WTC11 (cell line): ENCODE data around the gene SLC12A2.

Experiments used
- ATF2 ChIP-seq: sonication (generic); formaldehyde crosslinking; IDR thresholded peaks from 2 replicates; pipeline ENCODE4 v1.8.1; 2022; ENCODE audit warnings: low read depth, missing genetic modification reagents, borderline replicate concordance
- CREB1 ChIP-seq: sonication (generic); formaldehyde crosslinking; IDR thresholded peaks from 2 replicates; pipeline ENCODE4 v1.8.0; 2023; ENCODE audit warnings: mild to moderate bottlenecking, missing genetic modification reagents
- CTCF ChIP-seq: fragments of 200-600 bp; IDR thresholded peaks from 2 replicates; pipeline ENCODE4 v1.8.0; 2022; ENCODE audit warnings: antibody characterized with exemption
- IRF2 ChIP-seq: sonication (generic); formaldehyde crosslinking; IDR thresholded peaks from 2 replicates; pipeline ENCODE4 v1.8.0; 2022; ENCODE audit warnings: low read depth, missing genetic modification reagents, borderline replicate concordance
- RELA ChIP-seq: sonication (generic); formaldehyde crosslinking; IDR thresholded peaks from 2 replicates; pipeline ENCODE4 v1.8.1; 2022; ENCODE audit warnings: missing genetic modification reagents, mild to moderate bottlenecking, borderline replicate concordance
- SMAD4 ChIP-seq: sonication (generic); formaldehyde crosslinking; IDR thresholded peaks from 2 replicates; pipeline ENCODE4 v1.8.0; 2022; ENCODE audit warnings: mild to moderate bottlenecking, missing genetic modification reagents
- USF2 ChIP-seq: sonication (generic); formaldehyde crosslinking; IDR thresholded peaks from 2 replicates; pipeline ENCODE4 v1.8.1; 2023; ENCODE audit warnings: mild to moderate bottlenecking, missing genetic modification reagents, moderate library complexity
- TF ChIP-seq, protein P1 (sequence below): sonication (generic); formaldehyde crosslinking; conservative IDR thresholded peaks from 2 replicates; pipeline ENCODE4 v1.8.1; 2022; ENCODE audit warnings: mild to moderate bottlenecking, missing genetic modification reagents
- TF ChIP-seq, protein P2 (sequence below): sonication (generic); formaldehyde crosslinking; IDR thresholded peaks from 2 replicates; pipeline ENCODE4 v1.8.1; 2022; ENCODE audit warnings: mild to moderate bottlenecking, moderate library complexity, missing genetic modification reagents
- TF ChIP-seq, protein P3 (sequence below): sonication (generic); formaldehyde crosslinking; IDR thresholded peaks from 2 replicates; pipeline ENCODE4 v1.8.0; 2023; ENCODE audit warnings: missing genetic modification reagents

- no peak for TF ChIP-seq IRF2 (CRISPR knock-in tag)
- TF ChIP-seq, protein P1, sequence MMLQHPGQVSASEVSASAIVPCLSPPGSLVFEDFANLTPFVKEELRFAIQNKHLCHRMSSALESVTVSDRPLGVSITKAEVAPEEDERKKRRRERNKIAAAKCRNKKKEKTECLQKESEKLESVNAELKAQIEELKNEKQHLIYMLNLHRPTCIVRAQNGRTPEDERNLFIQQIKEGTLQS (CRISPR knock-in tag), result no peak
- no peak for TF ChIP-seq RELA
- TF ChIP-seq CTCF, result no peak
- no peak for TF ChIP-seq ATF2 (CRISPR knock-in tag)
- TF ChIP-seq USF2 (CRISPR knock-in tag), result no peak
- TF ChIP-seq, protein P2, sequence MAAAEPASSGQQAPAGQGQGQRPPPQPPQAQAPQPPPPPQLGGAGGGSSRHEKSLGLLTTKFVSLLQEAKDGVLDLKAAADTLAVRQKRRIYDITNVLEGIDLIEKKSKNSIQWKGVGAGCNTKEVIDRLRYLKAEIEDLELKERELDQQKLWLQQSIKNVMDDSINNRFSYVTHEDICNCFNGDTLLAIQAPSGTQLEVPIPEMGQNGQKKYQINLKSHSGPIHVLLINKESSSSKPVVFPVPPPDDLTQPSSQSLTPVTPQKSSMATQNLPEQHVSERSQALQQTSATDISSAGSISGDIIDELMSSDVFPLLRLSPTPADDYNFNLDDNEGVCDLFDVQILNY (CRISPR knock-in tag), result no peak
- TF ChIP-seq, protein P3, sequence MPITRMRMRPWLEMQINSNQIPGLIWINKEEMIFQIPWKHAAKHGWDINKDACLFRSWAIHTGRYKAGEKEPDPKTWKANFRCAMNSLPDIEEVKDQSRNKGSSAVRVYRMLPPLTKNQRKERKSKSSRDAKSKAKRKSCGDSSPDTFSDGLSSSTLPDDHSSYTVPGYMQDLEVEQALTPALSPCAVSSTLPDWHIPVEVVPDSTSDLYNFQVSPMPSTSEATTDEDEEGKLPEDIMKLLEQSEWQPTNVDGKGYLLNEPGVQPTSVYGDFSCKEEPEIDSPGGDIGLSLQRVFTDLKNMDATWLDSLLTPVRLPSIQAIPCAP (CRISPR knock-in tag), result no peak
- TF ChIP-seq CREB1 (CRISPR knock-in tag), result no peak
- TF ChIP-seq SMAD4 (CRISPR knock-in tag), result no peak
Measured at GRCh38 chr5:128228008-128228407, 144.4 kb downstream of the SLC12A2 start.
